GM04504 (cell line): ENCODE results near the gene ADAM19.

Source experiments
- DNase-seq: peaks from one replicate; pipeline ENCODE4 v3.0.0-alpha.2; 2012; ENCODE audit warnings: low read depth

The ADAM19 gene

GRCh38 chr5:157596487-157596886 is 20.9 kb upstream of the ADAM19 start:
- DNase-seq = no peak

DNA sequence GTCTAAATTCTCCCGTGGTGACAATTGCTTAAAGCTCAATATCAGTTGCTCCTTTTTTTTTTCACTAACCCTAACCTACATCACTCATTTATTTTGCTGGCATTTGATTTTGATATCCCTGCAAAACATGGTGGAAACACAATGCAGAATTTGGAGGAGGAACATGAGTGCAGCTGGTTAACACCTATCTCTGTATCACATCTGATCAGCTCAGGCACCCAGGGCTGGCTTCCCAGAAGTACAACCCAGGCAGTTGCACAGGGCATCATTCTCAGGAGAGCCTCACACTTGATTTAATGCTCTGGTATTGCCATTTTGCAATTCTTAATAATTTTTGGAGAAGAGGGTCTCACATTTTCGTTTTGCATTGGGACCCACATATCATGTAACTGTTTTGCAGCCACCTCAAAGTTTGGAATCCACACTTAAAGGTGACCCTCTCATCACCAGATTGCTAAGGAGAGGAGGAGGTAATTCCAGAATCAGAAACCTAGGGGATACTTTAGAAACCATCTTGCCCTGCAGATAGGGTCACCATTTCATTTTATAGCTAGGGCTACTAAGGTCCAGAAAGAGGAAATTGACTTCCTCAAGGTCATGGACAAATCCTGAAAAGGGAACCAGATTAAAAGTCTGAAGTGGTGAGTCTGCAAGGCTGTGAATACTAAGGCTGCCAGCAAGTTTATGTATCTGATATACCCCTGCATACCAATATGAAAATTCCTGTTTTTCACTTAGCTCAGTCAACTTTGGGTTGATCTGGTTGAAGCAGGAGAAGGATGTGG is 19.3 kb upstream of the ADAM19 start:
- DNase-seq = no peak

GRCh38 chr5:157594257-157594656 is 18.7 kb upstream of the ADAM19 start:
- DNase-seq = no peak

DNA sequence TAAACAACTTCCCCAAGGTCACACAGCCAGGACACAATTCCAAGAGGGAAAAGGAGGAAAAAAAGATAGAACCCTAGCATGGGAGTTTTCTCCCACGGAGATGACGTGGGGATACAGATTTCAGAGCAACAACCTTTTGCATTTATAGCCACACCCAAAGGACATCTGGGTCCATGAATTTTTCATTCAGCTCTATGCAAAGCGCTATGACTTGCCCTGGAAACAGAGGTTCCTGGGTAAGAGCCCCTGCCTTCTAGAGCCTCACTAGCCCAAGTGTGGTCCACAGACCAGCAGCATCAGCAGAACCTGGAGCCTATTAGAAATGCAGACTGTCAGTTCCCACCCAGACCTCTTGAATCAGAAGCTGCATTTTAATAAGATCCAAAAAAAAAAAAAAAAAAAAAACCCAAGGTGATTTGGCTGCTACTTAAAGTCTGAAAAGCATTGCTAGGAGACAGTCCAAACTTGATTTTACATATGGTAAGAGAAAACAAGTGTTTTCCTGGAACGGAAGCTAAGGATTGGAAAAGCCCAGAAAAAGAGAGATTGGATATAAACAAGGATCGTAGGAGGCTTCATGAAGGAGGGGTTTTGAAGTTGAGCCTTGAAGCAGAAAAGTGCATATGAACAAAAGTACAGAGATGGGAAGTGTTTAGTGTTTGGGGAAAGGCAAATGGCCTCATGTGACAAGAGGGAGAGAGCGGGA is 17.6 kb upstream of the ADAM19 start:
- DNase-seq = no peak

DNA sequence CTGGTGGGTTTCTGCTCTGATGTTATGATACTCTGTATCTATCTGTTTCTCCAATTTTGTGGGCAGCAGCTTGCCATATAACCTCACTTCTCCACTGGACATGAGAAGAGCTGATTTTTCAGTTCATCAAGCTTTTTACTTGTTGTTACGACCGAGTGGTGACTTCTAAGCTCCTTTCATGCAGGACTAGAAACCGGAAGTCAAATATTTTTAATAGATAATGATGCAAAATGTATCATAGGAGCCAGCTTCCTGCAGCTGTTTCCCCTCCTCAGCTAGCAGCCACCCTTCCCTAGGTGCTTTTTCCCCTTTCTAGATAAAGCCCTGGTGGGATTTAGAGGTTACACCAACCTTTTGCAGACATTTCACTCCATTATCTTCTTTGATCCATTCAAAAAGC is 17.0 kb upstream of the ADAM19 start:
- DNase-seq = no peak

GRCh38 chr5:157590478-157590877 is 14.9 kb upstream of the ADAM19 start:
- DNase-seq = no peak

DNA sequence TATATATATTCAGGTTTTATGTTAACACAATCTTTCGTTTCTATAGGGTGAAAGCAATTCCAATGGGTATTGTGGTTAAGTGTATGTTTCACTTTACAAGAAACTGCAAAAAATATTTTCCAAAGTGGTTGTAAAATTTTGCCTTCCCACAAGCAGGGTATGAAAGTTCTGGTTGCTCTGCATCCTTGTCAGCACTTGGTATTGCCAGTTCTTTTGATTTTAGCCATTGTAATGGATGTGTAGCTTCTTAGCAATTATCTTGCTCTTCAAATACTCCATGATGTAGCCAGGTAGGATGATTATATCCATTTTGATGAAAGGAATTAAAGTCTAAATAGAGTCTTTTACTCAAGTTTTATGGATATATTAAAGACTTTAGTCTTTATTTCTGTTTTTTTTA is 9.1 kb upstream of the ADAM19 start:
- no peak for DNase-seq

- DNase-seq = no peak
Measured at GRCh38 chr5:157582731-157583620, 7.4 kb upstream of the ADAM19 start.

GRCh38 chr5:157581901-157582300 is 6.3 kb upstream of the ADAM19 start:
- DNase-seq = no peak

GRCh38 chr5:157578079-157578780 is 2.7 kb upstream of the ADAM19 start:
- DNase-seq = no peak

DNA sequence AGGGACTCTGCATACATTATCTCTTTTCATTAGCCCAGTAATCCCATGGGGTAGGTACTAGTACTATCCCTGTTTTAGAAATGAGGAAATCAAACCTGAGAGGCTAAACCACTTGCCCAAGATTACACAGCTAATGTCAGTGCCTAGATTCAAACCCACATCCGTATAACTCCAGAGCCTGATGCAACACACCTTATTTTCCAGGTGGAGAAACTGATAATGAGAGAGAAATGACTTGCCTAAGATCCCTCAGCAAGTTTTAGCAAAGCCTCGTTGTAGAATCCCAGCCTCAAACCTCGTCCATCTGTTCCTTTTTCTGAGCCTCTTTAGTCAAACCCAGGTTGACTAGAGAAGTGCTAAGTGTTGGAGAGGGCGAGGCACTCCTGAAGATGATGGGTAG is 1.1 kb upstream of the ADAM19 start:
- no peak for DNase-seq

DNA sequence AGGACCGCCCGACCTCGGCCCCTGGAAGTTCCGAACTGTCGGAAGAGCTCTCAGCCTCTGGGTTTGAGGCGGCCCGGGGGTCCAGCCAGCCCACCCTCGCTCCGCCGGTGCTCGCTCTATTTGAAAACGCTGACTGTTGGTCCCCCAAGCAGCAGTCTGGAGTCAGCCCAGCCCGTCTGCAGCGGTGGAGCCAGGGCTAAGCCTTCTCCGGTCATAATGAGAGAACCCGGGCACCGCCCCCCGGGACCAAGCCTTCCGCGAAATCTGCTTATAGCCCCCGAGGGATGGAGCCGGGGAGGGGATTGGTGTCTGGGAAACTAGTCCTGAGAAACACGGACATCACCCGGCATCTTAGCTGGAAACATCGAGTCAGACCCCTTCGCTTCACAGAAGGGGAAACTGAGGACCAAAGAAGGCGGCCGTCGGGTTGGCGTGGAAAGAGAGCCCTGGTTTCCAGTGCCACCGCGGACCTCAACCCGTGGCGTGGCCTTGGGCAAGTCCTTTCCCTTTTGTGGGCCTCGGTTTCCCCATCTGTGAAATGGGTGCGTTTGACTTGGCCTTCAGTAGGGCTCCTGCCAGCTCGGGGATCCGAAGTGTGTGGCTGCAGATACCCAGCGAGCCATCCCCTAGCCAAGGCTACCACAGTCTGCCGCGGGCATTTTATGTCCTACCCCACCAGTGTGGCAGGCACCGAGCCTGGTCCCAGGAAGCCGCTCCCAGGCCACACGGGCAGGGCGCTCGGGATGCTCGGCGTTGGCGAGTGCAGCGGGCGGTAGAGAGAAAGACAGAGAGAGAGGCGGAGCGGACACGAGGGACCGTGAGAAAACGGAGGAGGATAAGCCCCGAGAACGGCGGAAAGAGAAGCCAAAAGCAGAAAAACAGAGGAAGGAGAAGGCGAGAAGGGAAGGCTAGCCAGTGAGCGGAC is 857 bp downstream of the ADAM19 start:
- DNase-seq = peak; percentile 32

DNA sequence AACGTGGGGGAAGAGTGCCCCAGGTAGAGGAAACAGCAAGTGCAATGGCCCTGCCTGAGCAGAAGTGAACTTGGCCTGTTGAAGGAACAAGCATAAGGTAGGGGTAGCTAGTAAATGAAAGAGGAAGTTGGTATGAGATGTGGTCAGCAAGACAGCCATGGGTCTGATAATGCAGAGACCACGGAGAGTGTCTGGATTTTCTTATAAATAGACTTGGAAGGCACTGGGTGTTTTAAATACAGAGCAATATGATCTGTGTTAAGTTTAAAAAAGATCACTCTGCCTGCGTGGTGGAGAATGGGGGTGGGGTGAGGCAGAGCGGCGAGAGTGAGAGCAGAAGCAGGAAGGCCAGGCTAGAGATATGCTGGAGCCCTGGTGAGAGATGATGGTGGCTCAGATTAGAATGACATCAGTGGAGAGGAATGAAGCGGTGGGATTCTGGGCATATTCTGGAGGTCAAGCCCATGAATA is 4.2 kb downstream of the ADAM19 start:
- no peak for DNase-seq

GRCh38 chr5:157570531-157571200 is 4.9 kb downstream of the ADAM19 start:
- DNase-seq = no peak

GRCh38 chr5:157568720-157569119 is 6.9 kb downstream of the ADAM19 start:
- DNase-seq = no peak

GRCh38 chr5:157568222-157568621 is 7.4 kb downstream of the ADAM19 start:
- no peak for DNase-seq

DNA sequence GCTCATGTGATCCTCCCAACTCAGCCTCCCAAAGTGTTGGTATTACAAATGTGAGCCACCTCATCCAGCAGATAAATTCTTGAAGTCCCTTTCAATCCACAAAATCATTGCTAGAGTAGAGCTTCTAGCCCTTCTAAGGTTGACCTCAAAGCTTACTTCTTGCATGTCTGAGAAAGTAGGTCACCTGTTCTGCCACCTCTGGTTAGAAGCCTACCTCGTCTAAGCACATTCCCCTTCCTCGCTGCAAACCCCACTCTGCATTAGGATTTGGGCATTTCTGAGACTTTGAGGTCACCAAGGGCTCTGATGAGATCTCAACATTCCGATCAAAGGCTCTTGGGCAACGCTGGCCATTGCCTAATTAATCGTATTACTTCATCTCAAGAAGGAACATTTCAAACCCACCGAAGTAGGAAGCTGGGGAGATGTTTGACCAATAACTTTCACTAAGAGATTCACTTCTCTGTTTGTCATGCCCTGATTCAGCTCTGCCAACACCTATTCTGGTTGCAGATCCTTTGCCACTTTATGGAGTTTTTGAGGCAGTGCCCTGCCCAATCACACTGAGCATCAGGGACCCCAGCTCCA is 8.6 kb downstream of the ADAM19 start:
- no peak for DNase-seq

DNA sequence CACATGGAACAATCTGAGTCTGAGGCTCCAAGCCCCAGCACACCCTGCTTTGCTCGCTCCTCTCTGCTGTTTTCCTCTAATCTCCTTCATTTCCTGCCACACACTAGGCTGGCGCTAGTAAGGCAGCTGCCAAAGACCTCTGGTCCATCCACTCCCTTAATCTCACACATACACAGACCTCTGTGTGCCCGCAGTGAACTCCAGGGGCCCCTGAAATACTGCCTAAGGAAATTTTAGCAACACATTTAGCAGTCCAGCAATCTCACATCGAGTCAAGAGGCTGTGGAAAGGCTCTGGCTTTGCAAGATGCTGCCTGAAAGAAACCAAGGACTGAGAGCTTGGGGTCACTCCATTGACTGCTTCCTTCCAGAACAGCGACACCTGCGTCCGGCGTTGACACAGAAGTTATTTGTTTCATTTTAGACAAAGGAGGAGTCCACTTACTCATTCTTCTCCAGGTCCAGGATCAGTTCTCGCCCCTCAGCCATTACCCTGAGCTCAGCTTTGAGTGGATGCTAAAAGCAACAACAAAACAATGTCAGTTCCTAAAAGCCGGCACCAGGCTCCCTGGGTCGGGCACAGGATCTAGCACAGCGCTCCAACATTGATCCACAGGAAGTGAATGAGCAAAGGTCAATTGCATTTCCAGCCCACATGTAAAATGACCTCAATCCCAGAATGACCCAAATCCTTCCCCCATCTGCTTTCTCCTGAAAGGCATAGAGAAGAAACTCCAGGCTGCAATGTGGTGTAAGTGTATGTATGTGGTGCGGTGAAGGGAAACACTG is 11.5 kb downstream of the ADAM19 start:
- no peak for DNase-seq

- DNase-seq = peak; percentile 79
Measured at GRCh38 chr5:157563373-157563928, 12.1 kb downstream of the ADAM19 start.
